ENCODE measurements around the gene PDE11A. TPM values are rescaled to one million over a fixed set of nuclear protein-coding genes. Genes with fewer than 3 reads are reported as not detected.

The PDE11A gene
- total RNA-seq, 4 donors from 2014 or later: under 0.01 to 0.58 (median under 0.01) TPM; not detected in 1

DNA sequence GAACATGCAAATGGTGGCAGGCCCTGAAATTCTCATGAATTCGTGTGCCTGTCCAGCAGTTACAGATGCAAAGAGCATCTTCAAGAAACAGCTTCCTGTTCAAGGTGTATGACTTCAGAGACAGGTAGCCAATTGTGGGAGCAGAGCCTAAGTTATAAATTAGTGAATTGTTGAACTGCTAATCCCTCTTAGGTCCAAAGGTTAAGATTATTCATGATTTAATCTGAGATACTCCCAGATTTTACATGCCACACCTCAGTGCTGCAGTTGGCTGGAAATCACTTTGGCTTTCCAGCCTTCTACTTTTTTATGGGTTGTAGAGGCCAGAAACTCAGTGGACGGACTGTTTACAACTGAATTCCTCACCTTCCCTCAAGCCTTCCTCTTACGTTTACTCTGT lies 432.2 kb downstream of the PDE11A start:
- DNase-seq (ENCODE audit: extremely low spot score): no peak
- Histone ChIP-seq H3K4me3 (no peak overlapping the region), H3K4me1 (no peaks in the 10 kb centered on the region), H3K36me3 (no peaks in the 10 kb centered on the region), H3K27ac (replicated peaks in 1 of 4) (no peak overlapping the region), H3K27me3 (no peaks in the 10 kb centered on the region), H3K9me3 (no peaks in the 10 kb centered on the region)
- intact Hi-C loops (cut with DNase I): no loop called here
- TF ChIP-seq EP300 (IDR thresholded peaks at IDR 0.05) (no peak), POLR2A (IDR thresholded peaks at IDR 0.05; ENCODE audit: low read depth) (no peak), POLR2AphosphoS5 (IDR thresholded peaks at IDR 0.05) (no peak)
- TF ChIP-seq, protein P1, sequence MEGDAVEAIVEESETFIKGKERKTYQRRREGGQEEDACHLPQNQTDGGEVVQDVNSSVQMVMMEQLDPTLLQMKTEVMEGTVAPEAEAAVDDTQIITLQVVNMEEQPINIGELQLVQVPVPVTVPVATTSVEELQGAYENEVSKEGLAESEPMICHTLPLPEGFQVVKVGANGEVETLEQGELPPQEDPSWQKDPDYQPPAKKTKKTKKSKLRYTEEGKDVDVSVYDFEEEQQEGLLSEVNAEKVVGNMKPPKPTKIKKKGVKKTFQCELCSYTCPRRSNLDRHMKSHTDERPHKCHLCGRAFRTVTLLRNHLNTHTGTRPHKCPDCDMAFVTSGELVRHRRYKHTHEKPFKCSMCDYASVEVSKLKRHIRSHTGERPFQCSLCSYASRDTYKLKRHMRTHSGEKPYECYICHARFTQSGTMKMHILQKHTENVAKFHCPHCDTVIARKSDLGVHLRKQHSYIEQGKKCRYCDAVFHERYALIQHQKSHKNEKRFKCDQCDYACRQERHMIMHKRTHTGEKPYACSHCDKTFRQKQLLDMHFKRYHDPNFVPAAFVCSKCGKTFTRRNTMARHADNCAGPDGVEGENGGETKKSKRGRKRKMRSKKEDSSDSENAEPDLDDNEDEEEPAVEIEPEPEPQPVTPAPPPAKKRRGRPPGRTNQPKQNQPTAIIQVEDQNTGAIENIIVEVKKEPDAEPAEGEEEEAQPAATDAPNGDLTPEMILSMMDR (IDR thresholded peaks at IDR 0.05): no peak
- WGBS: 62% methylated on average over 3 of the region's 3 CpGs

DNA sequence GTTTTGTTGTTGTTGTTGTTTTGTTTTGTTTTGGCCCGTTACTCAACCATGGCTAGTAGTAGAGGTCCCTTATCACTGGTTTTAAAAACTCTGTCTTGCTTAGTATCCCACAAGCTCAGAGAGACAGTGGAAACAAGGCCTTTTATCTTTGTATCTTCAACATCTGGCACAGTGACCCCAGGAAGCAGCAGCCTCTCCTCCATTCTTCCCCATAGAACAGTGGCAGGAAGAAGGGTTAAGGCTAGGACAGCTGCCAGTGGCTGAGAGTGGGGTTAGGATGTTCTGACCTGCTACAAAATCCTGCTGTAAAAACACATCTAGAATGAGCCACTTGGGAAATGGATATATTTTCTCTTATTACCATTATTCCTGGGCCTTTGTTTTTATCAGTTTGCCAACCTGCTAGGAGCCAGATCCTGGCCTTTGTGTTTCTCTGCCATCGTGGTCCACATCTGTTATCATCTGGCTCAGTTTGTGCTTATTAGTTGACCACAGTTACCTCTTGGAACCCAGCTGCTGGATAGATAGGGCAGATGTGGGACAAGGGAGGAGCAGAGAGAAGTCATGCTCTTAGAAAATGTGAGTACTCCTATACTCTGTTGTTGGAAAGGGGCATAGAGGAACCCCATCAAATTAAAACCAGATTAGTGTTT lies 433.2 kb downstream of the PDE11A start:
- no peaks in the 10 kb centered on the region for H3K4me1 ChIP-seq
- intact Hi-C loops (cut with DNase I): no loop called here
- no peak overlapping the region for H3K4me3 ChIP-seq
- DNase-seq (ENCODE audit: extremely low spot score): no peak
- H3K27ac ChIP-seq (replicated peaks in 1 of 4): no peak overlapping the region
- no peaks in the 10 kb centered on the region for H3K27me3 ChIP-seq
- no peaks in the 10 kb centered on the region for H3K36me3 ChIP-seq
- TF ChIP-seq, protein P1 (IDR thresholded peaks at IDR 0.05): no peak
- no peak for TF ChIP-seq EP300 (IDR thresholded peaks at IDR 0.05)
- 67% methylated on average over 2 of the region's 2 CpGs for WGBS
- no peaks in the 10 kb centered on the region for H3K9me3 ChIP-seq

DNA sequence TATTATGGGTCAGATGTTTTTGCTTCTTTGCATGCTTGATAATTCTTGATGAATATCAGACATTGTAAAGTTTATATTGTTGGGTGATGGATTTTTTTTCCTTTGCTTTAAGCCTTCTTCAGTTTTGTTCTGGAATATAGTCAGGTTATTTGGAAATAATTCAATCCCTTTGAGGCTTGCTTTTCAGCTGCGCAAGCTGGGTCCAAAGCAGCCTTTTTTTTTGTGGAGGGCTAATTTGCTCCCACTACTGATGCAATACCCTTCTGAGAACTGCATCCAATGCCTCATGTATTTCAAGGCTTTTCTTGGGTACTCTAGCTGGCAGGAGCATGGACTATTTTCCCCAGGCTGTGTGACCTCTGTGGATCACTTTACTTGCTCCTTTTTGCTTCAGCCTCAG lies 434.1 kb downstream of the PDE11A start:
- WGBS: 83% methylated on average over 1 of the region's 1 CpG
- Histone ChIP-seq H3K4me3 (no peak overlapping the region), H3K36me3 (no peaks in the 10 kb centered on the region), H3K4me1 (peaks cover 0 to 6% (median 3%) of the 10 kb centered on the region in 4 donors), H3K9me3 (no peaks in the 10 kb centered on the region), H3K27me3 (no peaks in the 10 kb centered on the region), H3K27ac (replicated peaks in 1 of 4) (no peak overlapping the region)
- TF ChIP-seq EP300 (IDR thresholded peaks at IDR 0.05) (no peak), POLR2AphosphoS5 (IDR thresholded peaks at IDR 0.05) (no peak), POLR2A (IDR thresholded peaks at IDR 0.05; ENCODE audit: low read depth) (no peak)
- TF ChIP-seq, protein P1 (IDR thresholded peaks at IDR 0.05): no peak
- no peak for DNase-seq (ENCODE audit: extremely low spot score)
- intact Hi-C loops (cut with DNase I): no loop called here

DNA sequence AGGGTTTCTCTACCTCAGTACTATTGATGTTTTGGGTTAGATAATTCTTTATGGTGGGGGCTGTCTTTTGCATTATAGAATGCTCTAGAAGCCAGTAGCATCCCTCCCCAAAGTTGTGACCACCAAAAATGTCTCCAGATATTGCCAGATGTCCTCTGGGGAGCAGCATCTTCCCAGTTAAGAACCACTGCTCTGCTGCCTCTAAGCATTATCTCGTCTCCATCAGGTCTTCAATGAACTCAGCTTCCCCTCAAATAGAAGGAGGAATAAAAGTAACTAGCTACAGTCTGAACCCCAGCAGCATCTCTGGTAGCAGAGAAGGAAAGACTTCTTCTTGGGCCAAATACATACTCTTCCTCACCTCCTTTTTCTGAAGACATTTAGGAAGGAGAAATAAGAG lies 435.9 kb downstream of the PDE11A start:
- Histone ChIP-seq H3K9me3 (no peaks in the 10 kb centered on the region), H3K4me1 (peaks cover 0 to 8% (median 5%) of the 10 kb centered on the region in 4 donors), H3K4me3 (no peak overlapping the region), H3K27ac (replicated peaks in 1 of 4) (no peak overlapping the region), H3K27me3 (no peaks in the 10 kb centered on the region), H3K36me3 (no peaks in the 10 kb centered on the region)
- 71% methylated on average over 1 of the region's 1 CpG for WGBS
- no peak for DNase-seq (ENCODE audit: extremely low spot score)
- intact Hi-C loops (cut with DNase I): no loop called here
- TF ChIP-seq EP300 (IDR thresholded peaks at IDR 0.05): no peak
- no peak for TF ChIP-seq POLR2A (IDR thresholded peaks at IDR 0.05; ENCODE audit: low read depth)
- TF ChIP-seq, protein P1 (IDR thresholded peaks at IDR 0.05): no peak
- no peak for TF ChIP-seq POLR2AphosphoS5 (IDR thresholded peaks at IDR 0.05)

DNA sequence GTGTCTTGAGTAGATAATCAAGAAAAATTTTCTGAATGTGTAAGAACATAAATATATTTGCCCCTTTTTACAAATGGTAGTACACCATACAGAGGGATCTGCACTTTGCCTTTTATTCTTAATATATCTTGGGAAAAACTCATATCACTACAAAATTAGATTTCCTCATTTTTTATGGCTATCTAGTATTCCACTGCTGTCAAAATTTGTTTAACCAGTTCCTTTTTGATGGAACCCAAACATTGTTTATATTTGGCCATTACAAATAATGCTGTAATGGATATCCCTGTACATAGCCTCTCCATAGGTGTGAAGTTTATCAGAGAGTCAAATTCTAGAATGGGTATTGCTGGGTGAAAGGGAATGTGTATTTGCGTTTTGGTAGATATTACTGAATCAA lies 436.9 kb downstream of the PDE11A start:
- Histone ChIP-seq H3K9me3 (no peaks in the 10 kb centered on the region), H3K27me3 (no peaks in the 10 kb centered on the region), H3K4me3 (no peak overlapping the region), H3K4me1 (peaks cover 0 to 8% (median 5%) of the 10 kb centered on the region in 4 donors), H3K27ac (replicated peaks in 1 of 4) (no peak overlapping the region), H3K36me3 (no peaks in the 10 kb centered on the region)
- WGBS: 0% methylated on average over 1 of the region's 1 CpG
- intact Hi-C loops (cut with DNase I): no loop called here
- no peak for TF ChIP-seq POLR2A (IDR thresholded peaks at IDR 0.05; ENCODE audit: low read depth)
- no peak for DNase-seq (ENCODE audit: extremely low spot score)
